ENCODE measurements around the gene PSMD1.
"Not testable (repeated sequence)": the region's sequence is repeated elsewhere in the genome, so short reads cannot be mapped to it uniquely, and the experiment has no call there.

PSMD1 gene

GRCh38 chr2:231188506-231189170 lies 132.0 kb downstream of the PSMD1 start:
- no peak for DNase-seq

- no peak for DNase-seq
Observed at GRCh38 chr2:231189171-231189530, 132.5 kb downstream of the PSMD1 start.

GRCh38 chr2:231189571-231190495 lies 133.2 kb downstream of the PSMD1 start:
- DNase-seq: no peak

GRCh38 chr2:231190531-231191197 lies 134.0 kb downstream of the PSMD1 start:
- no peak for DNase-seq

- DNase-seq: no peak
Observed at GRCh38 chr2:231191896-231192872, 135.5 kb downstream of the PSMD1 start.

GRCh38 chr2:231193216-231193615 lies 136.5 kb downstream of the PSMD1 start:
- no peak for DNase-seq

GRCh38 chr2:231196592-231196991 lies 139.9 kb downstream of the PSMD1 start:
- no peak for DNase-seq

- not testable (repeated sequence) for DNase-seq
Observed at GRCh38 chr2:231197196-231197595, 140.5 kb downstream of the PSMD1 start.

- no peak for DNase-seq
Observed at GRCh38 chr2:231197706-231198290, 141.1 kb downstream of the PSMD1 start.

- DNase-seq: peak; percentile 68
Observed at GRCh38 chr2:231198291-231199173, 141.9 kb downstream of the PSMD1 start, which contains the start of gene ARMC9. ARMC9 (plus strand) TSS chr2:231198631; CDS start chr2:231206239, 7,608 bp downstream.

- no peak for DNase-seq
Observed at GRCh38 chr2:231199219-231199618, 142.6 kb downstream of the PSMD1 start.

- no peak for DNase-seq
Observed at GRCh38 chr2:231200805-231201474, 144.3 kb downstream of the PSMD1 start.

- DNase-seq: no peak
Observed at GRCh38 chr2:231201475-231201814, 144.8 kb downstream of the PSMD1 start.

- DNase-seq: no peak
Observed at GRCh38 chr2:231203087-231203486, 146.4 kb downstream of the PSMD1 start.

- DNase-seq: no peak
Observed at GRCh38 chr2:231204146-231204545, 147.5 kb downstream of the PSMD1 start.

GRCh38 chr2:231204581-231204980 lies 147.9 kb downstream of the PSMD1 start:
- DNase-seq: no peak

- DNase-seq: no peak
Observed at GRCh38 chr2:231207734-231208133, 151.1 kb downstream of the PSMD1 start.

- DNase-seq: no peak
Observed at GRCh38 chr2:231210782-231211181, 154.1 kb downstream of the PSMD1 start.

- DNase-seq: no peak
Observed at GRCh38 chr2:231211486-231211885, 154.8 kb downstream of the PSMD1 start.

- DNase-seq: no peak
Observed at GRCh38 chr2:231212329-231212845, 155.7 kb downstream of the PSMD1 start.

Data from activated CD4-positive, alpha-beta T cell treated with anti-CD3 and anti-CD28 coated beads for 4 hours (primary cell).